Caco-2 (cell line): Measurements from ENCODE around the gene TM9SF4. TPM values are rescaled to one million over a fixed set of nuclear protein-coding genes. Genes with fewer than 3 reads are reported as not detected.

ENCODE experiments used
- BruUV-seq: library from RNA; stranded (reverse); fragments of 400-500 nt; replicated peaks from 2 replicates; lab custom pipeline; 2021; lab: Mats Ljungman, UMichigan
- CTCF ChIA-PET: fragments of 300-600 bp; sonication (Branson Sonifier 250); formaldehyde crosslinking; loops from one replicate; lab custom pipeline; 2022; ENCODE audit warnings: antibody characterized with exemption; lab: Charles Lee
- POLR2A ChIA-PET: fragments of 300-600 bp; sonication (Branson Sonifier 250); formaldehyde crosslinking; loops from one replicate; lab custom pipeline; 2022; ENCODE audit warnings: antibody characterized with exemption; lab: Charles Lee
- DNase-seq, 2 experiments: peaks; one replicate each; pipeline versions ENCODE4 v3.0.0 to v3.0.0-alpha.2; 2020 to 2022
- H3K27me3 ChIP-seq: replicated peaks from 2 replicates; pipeline ENCODE4 v1.6.0; 2011; ENCODE audit warnings: low read length; ENCODE audit not compliant: control insufficient read depth, insufficient read depth
- H3K36me3 ChIP-seq: 2 replicates; pipeline ENCODE4 v1.5.1; 2011; ENCODE audit warnings: low read length; ENCODE audit not compliant: control insufficient read depth, insufficient read depth
- H3K4me1 ChIP-seq: fragments of 250-450 bp; sonication (Bioruptor Pico); 2 replicates; pipeline ENCODE4 v1.5.1; 2020; ENCODE audit warnings: mild to moderate bottlenecking
- H3K4me3 ChIP-seq: 2 replicates; pipeline ENCODE4 v1.5.1; 2011; ENCODE audit warnings: low read depth, mild to moderate bottlenecking, control low read depth, low read length
- H3K9me3 ChIP-seq: fragments of 250-450 bp; sonication (Bioruptor Pico); 2 replicates; pipeline ENCODE4 v1.5.1; 2020; ENCODE audit warnings: mild to moderate bottlenecking, moderate library complexity
- H3K27ac Mint-ChIP-seq: one replicate; pipeline ENCODE4 v1.8.0; 2022; ENCODE audit warnings: mixed read lengths; ENCODE audit not compliant: unreplicated experiment
- H3K27me3 Mint-ChIP-seq: one replicate; pipeline ENCODE4 v1.8.0; 2022; ENCODE audit warnings: mixed read lengths; ENCODE audit not compliant: insufficient read depth, unreplicated experiment
- H3K36me3 Mint-ChIP-seq: one replicate; pipeline ENCODE4 v1.8.0; 2022; ENCODE audit warnings: mild to moderate bottlenecking, mixed read lengths; ENCODE audit not compliant: insufficient read depth, unreplicated experiment
- H3K4me1 Mint-ChIP-seq: one replicate; pipeline ENCODE4 v1.8.0; 2022; ENCODE audit warnings: low read depth, mixed read lengths; ENCODE audit not compliant: unreplicated experiment
- H3K4me3 Mint-ChIP-seq: one replicate; pipeline ENCODE4 v1.8.0; 2022; ENCODE audit warnings: mild to moderate bottlenecking, moderate library complexity, mixed read lengths; ENCODE audit not compliant: unreplicated experiment
- H3K9me3 Mint-ChIP-seq: one replicate; pipeline ENCODE4 v1.8.0; 2022; ENCODE audit warnings: mixed read lengths; ENCODE audit not compliant: unreplicated experiment
- intact Hi-C: fragments of 100-400 bp; cut with micrococcal nuclease; formaldehyde crosslinking; loops from one replicate; pipeline ENCODE4 v1.10.0; 2022; ENCODE audit not compliant: unreplicated experiment
- total RNA-seq: library from RNA; stranded (reverse); gene quantifications from 2 replicates; pipeline ENCODE4 v1.2.3, GENCODE V29; 2022
- TF ChIP-seq, protein P1 (sequence below), 2 experiments: fragments of 200-600 bp in 1 of 2; IDR thresholded peaks; 1 replicate in 1 of 2; 2 replicates in 1 of 2; pipeline versions ENCODE4 v1.5.1 to v1.8.0; 2011 to 2022; ENCODE audit warnings: antibody characterized with exemption in 1 of 2, control low read depth in 1 of 2, inconsistent platforms in 1 of 2, low read depth in 1 of 2, low read length in 1 of 2, mild to moderate bottlenecking in 1 of 2, moderate library complexity in 1 of 2; ENCODE audit not compliant: insufficient read depth in 1 of 2, severe bottlenecking in 1 of 2, unreplicated experiment in 1 of 2

The TM9SF4 gene
- total RNA-seq, 1 experiment from 2014 or later, result 138 TPM

GRCh38 chr20:32113591-32114260 is 4.2 kb downstream of the TM9SF4 start:
- POLR2A ChIA-PET, result no interaction called here
- peaks cover 12% of the 10 kb centered on the region for H3K4me1 ChIP-seq
- H3K27ac Mint-ChIP-seq, result no peak overlapping the region
- H3K36me3 Mint-ChIP-seq, result peaks cover 40% of the 10 kb centered on the region
- CTCF ChIA-PET, result no interaction called here
- H3K9me3 Mint-ChIP-seq, result no peaks in the 10 kb centered on the region
- H3K4me3 Mint-ChIP-seq, result no peak overlapping the region
- no peak overlapping the region for H3K4me3 ChIP-seq
- H3K36me3 ChIP-seq, result no peaks in the 10 kb centered on the region
- intact Hi-C loops, result no loop called here
- H3K9me3 ChIP-seq, result no peaks in the 10 kb centered on the region
- H3K27me3 ChIP-seq, result no peaks in the 10 kb centered on the region
- TF ChIP-seq, protein P1, sequence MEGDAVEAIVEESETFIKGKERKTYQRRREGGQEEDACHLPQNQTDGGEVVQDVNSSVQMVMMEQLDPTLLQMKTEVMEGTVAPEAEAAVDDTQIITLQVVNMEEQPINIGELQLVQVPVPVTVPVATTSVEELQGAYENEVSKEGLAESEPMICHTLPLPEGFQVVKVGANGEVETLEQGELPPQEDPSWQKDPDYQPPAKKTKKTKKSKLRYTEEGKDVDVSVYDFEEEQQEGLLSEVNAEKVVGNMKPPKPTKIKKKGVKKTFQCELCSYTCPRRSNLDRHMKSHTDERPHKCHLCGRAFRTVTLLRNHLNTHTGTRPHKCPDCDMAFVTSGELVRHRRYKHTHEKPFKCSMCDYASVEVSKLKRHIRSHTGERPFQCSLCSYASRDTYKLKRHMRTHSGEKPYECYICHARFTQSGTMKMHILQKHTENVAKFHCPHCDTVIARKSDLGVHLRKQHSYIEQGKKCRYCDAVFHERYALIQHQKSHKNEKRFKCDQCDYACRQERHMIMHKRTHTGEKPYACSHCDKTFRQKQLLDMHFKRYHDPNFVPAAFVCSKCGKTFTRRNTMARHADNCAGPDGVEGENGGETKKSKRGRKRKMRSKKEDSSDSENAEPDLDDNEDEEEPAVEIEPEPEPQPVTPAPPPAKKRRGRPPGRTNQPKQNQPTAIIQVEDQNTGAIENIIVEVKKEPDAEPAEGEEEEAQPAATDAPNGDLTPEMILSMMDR (IDR thresholded peaks at IDR 0.05; ENCODE audit: insufficient read depth in 1 of 2, low read depth in 1 of 2, low read length in 1 of 2, severe bottlenecking in 1 of 2, unreplicated experiment in 1 of 2), result no peak
- DNase-seq, result no peak
- H3K4me1 Mint-ChIP-seq, result peaks cover 7% of the 10 kb centered on the region
- BruUV-seq, result no TSS peak
- H3K27me3 Mint-ChIP-seq, result no peaks in the 10 kb centered on the region

GRCh38 chr20:32114305-32114960 is 4.9 kb downstream of the TM9SF4 start:
- DNase-seq, result peak in 1 of 2 experiments; percentile 30
- TF ChIP-seq, protein P1 (IDR thresholded peaks at IDR 0.05; ENCODE audit: insufficient read depth in 1 of 2, low read depth in 1 of 2, low read length in 1 of 2, severe bottlenecking in 1 of 2, unreplicated experiment in 1 of 2), result no peak
- ChIA-PET POLR2A (no interaction called here), CTCF (no interaction called here)
- no TSS peak for BruUV-seq
- Histone ChIP-seq H3K36me3 (no peaks in the 10 kb centered on the region), H3K4me1 (peaks cover 12% of the 10 kb centered on the region), H3K4me3 (no peak overlapping the region), H3K9me3 (peaks cover under 1% of the 10 kb centered on the region; the same call in 1 of the 2 replicates), H3K27me3 (no peaks in the 10 kb centered on the region)
- peaks cover 7% of the 10 kb centered on the region for H3K4me1 Mint-ChIP-seq
- no peaks in the 10 kb centered on the region for H3K9me3 Mint-ChIP-seq
- no peaks in the 10 kb centered on the region for H3K27me3 Mint-ChIP-seq
- no peak overlapping the region for H3K4me3 Mint-ChIP-seq
- intact Hi-C loops, result no loop called here
- no peak overlapping the region for H3K27ac Mint-ChIP-seq
- H3K36me3 Mint-ChIP-seq, result peaks cover 37% of the 10 kb centered on the region

- intact Hi-C loops, result no loop called here
- H3K4me3 Mint-ChIP-seq, result no peak overlapping the region
- H3K27me3 Mint-ChIP-seq, result no peaks in the 10 kb centered on the region
- TF ChIP-seq, protein P1 (IDR thresholded peaks at IDR 0.05; ENCODE audit: insufficient read depth in 1 of 2, low read depth in 1 of 2, low read length in 1 of 2, severe bottlenecking in 1 of 2, unreplicated experiment in 1 of 2), result no peak
- CTCF ChIA-PET, result no interaction called here
- DNase-seq, result peak in 1 of 2 experiments; percentile 26
- Histone ChIP-seq H3K4me1 (peaks cover 11% of the 10 kb centered on the region), H3K4me3 (no peak overlapping the region), H3K9me3 (peaks cover 6% of the 10 kb centered on the region), H3K36me3 (no peaks in the 10 kb centered on the region), H3K27me3 (no peaks in the 10 kb centered on the region)
- no peak overlapping the region for H3K27ac Mint-ChIP-seq
- POLR2A ChIA-PET, result no interaction called here
- H3K4me1 Mint-ChIP-seq, result peaks cover 7% of the 10 kb centered on the region
- peaks cover 34% of the 10 kb centered on the region for H3K36me3 Mint-ChIP-seq
- peaks cover 3% of the 10 kb centered on the region for H3K9me3 Mint-ChIP-seq
- BruUV-seq, result no TSS peak
These were observed 5.8 kb downstream of the TM9SF4 start for GRCh38 chr20:32115211-32115767.
